Ovary (tissue), 3 donors: Measurements from ENCODE around the gene MASTL.

Source experiments
- CTCF ChIP-seq, 3 donors: fragments of 450-650 bp in 2 of 3; fragments of 200-600 bp in 1 of 3; IDR thresholded peaks; one replicate each; pipeline versions ENCODE4 v1.5.1 to v1.8.0; 2016 to 2022; ENCODE audit warnings: antibody characterized with exemption in 3 of 3, mild to moderate bottlenecking in 1 of 3
- POLR2A ChIP-seq: fragments of 450-650 bp; IDR thresholded peaks from one replicate; pipeline ENCODE4 v1.6.1; 2017; ENCODE audit warnings: antibody characterized with exemption, mild to moderate bottlenecking, moderate library complexity
- donor health status: DM: no; HTN: no; CAD: no.

- TF ChIP-seq CTCF (IDR thresholded peaks at IDR 0.05) (no peak), POLR2A (no peak)
Measured at GRCh38 chr10:27223964-27224363, 68.8 kb downstream of the MASTL start.
